Muscle of leg (tissue), 11 donors: ENCODE results near the gene PTP4A2. TPM values are rescaled to one million over a fixed set of nuclear protein-coding genes. Genes with fewer than 3 reads are reported as not detected.
A peak's percentile ranks its signal among the peaks of the same experiment; 100 is the strongest.
"Not testable (repeated sequence)": the region's sequence is repeated elsewhere in the genome, so short reads cannot be mapped to it uniquely, and the experiment has no call there.

Experiments used
- DNase-seq: peaks from one replicate; pipeline ENCODE4 v3.0.0; 2013
- H3K27ac ChIP-seq: one replicate; pipeline ENCODE4 v1.5.1; 2013; ENCODE audit warnings: mild to moderate bottlenecking, low read length, control low read depth
- H3K27me3 ChIP-seq: one replicate; pipeline ENCODE4 v1.6.1; 2013; ENCODE audit warnings: low read length; ENCODE audit not compliant: control insufficient read depth, insufficient read depth
- H3K36me3 ChIP-seq: one replicate; pipeline ENCODE4 v1.6.1; 2013; ENCODE audit warnings: low read length; ENCODE audit not compliant: control insufficient read depth, insufficient read depth
- H3K4me1 ChIP-seq: one replicate; pipeline ENCODE4 v1.6.1; 2013; ENCODE audit warnings: low read length; ENCODE audit not compliant: control insufficient read depth, insufficient read depth
- H3K4me3 ChIP-seq: one replicate; pipeline ENCODE4 v1.5.1; 2013; ENCODE audit warnings: low read length, control low read depth
- H3K9me3 ChIP-seq: replicated peaks from 2 replicates; pipeline ENCODE4 v1.6.1; 2013; ENCODE audit warnings: low read depth, low read length; ENCODE audit not compliant: control insufficient read depth
- whole genome bisulfite sequencing: methylation state at CpG from one replicate; pipeline ENCODE4 v1.1.5; 2013; ENCODE audit warnings: missing lambda C conversion rate; ENCODE audit not compliant: insufficient coverage; 5-methylcytosine and 5-hydroxymethylcytosine counted together
- polyA plus RNA-seq, 8 donors: library from polyadenylated mRNA; unstranded; fragments of 120-200 nt; gene quantifications; one replicate each; pipeline versions ENCODE4 v1.2.1 to v1.2.3, GENCODE V29; 2013; ENCODE audit warnings: inconsistent platforms in 1 of 8, low replicate concordance in 1 of 8; ENCODE audit not compliant: insufficient read length in 8 of 8, insufficient read depth in 1 of 8
- total RNA-seq: library from RNA; stranded (reverse); fragments of 120-200 nt; gene quantifications from one replicate; pipeline ENCODE4 v1.2.4, GENCODE V29; 2013

Gene PTP4A2
- total and polyA plus RNA-seq, 9 donors, result 147 to 260 (median 203) TPM

DNA sequence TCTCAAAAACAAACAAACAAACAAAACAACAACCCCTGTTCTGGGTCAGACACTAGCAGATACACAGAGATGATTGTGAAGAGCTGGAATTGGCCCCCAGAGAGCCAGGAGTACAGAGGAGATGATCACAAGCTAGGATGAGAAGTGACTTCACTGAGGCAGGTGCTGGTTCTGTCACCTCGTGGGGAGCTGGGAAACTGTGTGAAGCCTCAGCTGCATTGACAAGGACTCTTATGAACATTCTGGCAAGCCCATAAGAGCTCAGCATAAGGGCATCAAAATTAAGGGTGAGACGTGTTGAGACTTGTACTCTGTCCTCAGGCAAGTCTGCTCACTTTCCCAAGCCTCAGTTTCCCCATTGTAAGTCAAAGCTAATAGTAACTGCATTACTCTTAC lies 14.7 kb upstream of the PTP4A2 start:
- Histone ChIP-seq H3K27ac (no peak overlapping the region), H3K9me3 (no peaks in the 10 kb centered on the region), H3K4me3 (no peak overlapping the region), H3K36me3 (no peaks in the 10 kb centered on the region), H3K27me3 (no peaks in the 10 kb centered on the region), H3K4me1 (peaks cover 23% of the 10 kb centered on the region)
- WGBS, result 39% methylated on average over 2 of the region's 2 CpGs
- DNase-seq, result no peak

DNA sequence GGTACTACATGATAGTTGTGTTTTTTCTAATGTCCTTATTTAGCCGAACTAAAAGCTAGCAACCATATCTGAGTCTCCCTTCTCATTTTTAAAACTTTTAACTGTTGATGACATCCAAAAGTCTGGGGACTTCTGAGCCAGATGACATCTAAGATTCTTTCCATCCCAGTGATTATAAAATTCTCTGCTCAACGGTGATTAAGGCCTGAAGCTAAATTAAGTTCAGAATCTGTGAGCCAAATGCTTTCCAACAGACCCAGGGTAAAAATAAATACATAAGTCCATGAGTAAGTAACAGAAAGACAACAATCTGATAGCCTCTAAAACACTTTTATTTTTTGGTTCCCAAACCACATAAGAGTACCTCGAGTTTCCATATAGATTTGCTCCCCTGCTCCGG lies 13.1 kb upstream of the PTP4A2 start:
- H3K27me3 ChIP-seq, result no peaks in the 10 kb centered on the region
- H3K4me3 ChIP-seq, result no peak overlapping the region
- no peaks in the 10 kb centered on the region for H3K9me3 ChIP-seq
- H3K36me3 ChIP-seq, result no peaks in the 10 kb centered on the region
- peaks cover 20% of the 10 kb centered on the region for H3K4me1 ChIP-seq
- WGBS, result no CpG with 5 or more reads among the region's 4 CpGs
- H3K27ac ChIP-seq, result no peak overlapping the region
- DNase-seq, result no peak

DNA sequence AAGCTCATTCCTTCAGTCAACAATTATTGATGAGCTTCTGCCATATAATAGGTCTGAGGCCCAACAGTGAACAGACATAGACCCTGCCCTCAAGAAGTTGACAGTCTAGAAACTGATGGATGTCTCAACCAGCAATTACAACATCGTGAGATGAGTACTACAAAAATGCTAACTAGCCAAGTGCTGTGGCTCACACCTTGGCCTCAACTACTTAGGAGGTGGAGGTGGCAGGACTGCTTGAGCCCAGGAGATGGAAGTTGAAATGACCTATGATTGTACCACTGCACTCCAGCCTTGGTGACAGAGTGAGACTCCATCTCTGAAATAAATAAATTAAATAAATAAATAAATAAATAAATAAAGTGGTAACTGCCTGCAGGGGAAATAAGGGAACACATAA lies 11.7 kb upstream of the PTP4A2 start:
- no peak overlapping the region for H3K27ac ChIP-seq
- no peak overlapping the region for H3K4me3 ChIP-seq
- no peaks in the 10 kb centered on the region for H3K9me3 ChIP-seq
- no CpG with 5 or more reads among the region's 1 CpG for WGBS
- DNase-seq, result no peak
- no peaks in the 10 kb centered on the region for H3K27me3 ChIP-seq
- H3K4me1 ChIP-seq, result peaks cover 10% of the 10 kb centered on the region
- no peaks in the 10 kb centered on the region for H3K36me3 ChIP-seq

DNA sequence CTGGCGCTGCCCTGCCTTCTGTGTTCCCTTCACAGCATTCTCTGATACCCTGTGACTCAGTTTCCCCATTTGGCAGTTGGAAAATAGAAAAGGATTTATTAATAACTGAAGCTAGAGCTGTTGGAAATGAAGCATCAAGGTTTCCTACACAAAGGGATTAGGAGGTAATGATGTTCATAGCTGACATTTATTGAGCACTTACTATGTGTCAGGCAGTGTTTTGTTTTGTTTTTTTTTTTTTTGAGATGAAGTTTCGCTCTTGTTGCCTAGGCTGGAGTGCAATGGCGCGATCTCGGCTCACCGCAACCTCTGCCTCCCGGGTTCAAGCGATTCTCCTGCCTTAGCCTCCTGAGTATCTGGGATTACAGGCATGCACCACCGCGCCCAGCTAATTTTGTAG lies 7.5 kb upstream of the PTP4A2 start:
- WGBS, result 100% methylated on average over 2 of the region's 10 CpGs
- not testable (repeated sequence) for H3K27ac ChIP-seq, DNase-seq, H3K36me3 ChIP-seq, H3K27me3 ChIP-seq, H3K4me3 ChIP-seq, H3K9me3 ChIP-seq
- H3K4me1 ChIP-seq, result peaks cover 22% of the 10 kb centered on the region

DNA sequence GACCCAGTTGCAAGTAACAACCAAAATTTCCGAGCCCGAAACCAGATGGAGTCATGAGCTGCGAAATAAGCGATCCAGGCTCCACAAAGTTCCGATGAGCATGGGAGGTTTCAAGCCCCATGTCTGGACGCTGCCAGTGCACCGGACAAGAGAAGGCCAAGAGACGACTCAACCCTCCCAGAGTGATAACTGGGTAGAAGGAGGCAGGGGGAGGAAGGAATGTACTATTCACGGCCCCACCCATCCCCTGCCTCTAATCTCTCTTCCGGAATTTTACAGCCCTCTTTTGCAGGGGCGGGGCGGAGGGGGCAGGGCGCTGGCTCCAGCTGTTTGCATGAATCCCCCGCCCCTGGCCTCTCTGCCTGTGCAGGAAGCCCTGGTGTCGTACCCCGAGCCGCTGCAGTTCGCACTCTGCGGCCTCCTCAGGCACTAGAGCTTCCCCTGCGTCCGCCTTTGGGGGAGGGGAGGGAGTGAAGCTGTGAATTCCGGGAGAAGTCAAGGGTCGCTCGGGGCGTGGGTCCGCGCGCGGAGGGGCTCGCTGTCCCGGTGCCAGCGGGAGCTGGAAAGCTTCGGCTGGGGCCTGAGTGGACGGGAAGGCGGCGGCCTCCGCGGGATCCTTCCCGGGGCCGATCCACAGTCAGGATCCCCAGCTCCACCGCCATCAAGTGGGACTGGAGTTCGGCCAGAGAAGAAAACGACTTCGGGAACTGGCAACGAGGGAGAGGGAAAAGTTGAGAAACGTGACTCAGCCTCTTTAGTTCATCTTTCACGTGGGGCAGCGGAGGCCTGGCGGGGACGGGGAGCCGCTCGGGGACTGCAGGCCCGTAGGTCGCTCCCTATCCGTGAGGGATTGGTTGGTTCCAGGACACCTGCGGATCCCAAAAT lies 6.3 kb upstream of the PTP4A2 start:
- Histone ChIP-seq H3K36me3 (no peaks in the 10 kb centered on the region), H3K9me3 (no peaks in the 10 kb centered on the region), H3K27ac (peak overlapping the region; percentile 95), H3K4me3 (peak overlapping the region; percentile 44), H3K27me3 (no peaks in the 10 kb centered on the region), H3K4me1 (peaks cover 27% of the 10 kb centered on the region)
- 4% methylated on average over 47 of the region's 56 CpGs for WGBS
- peak; percentile 96 for DNase-seq

DNA sequence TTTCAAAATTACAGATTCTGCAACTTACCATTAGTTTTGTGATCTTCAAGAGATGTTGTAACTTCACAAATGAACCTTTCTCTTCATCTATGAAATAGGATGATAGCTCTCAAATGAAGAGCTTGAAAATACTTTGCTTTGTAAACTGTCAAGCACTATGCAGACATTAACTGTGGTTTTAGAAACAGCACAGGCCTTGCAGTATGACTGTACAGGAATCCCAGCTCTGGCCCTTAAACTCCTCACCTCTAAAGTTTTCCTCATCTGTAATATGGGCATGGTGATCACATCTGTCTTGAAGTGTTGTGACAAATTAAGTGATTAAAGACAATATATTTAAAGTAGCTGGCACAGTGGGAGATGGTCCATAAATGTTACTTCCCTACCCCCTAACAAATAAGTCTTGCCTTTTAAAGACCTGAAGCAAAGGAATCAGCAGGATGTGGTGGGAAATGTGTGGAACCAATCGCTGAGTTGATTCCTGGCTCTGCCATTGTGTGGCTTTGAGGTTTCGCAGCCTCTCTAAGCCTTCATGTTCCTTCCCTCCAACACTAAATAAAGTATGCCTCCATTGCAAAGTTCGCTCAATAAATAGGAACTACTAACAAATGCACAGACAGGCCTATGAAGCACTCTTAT lies 5.5 kb upstream of the PTP4A2 start:
- Histone ChIP-seq H3K4me1 (peaks cover 33% of the 10 kb centered on the region), H3K4me3 (no peak overlapping the region), H3K36me3 (no peaks in the 10 kb centered on the region), H3K27ac (peak overlapping the region; percentile 95), H3K9me3 (no peaks in the 10 kb centered on the region), H3K27me3 (no peaks in the 10 kb centered on the region)
- 17% methylated on average over 1 of the region's 3 CpGs for WGBS
- no peak for DNase-seq

DNA sequence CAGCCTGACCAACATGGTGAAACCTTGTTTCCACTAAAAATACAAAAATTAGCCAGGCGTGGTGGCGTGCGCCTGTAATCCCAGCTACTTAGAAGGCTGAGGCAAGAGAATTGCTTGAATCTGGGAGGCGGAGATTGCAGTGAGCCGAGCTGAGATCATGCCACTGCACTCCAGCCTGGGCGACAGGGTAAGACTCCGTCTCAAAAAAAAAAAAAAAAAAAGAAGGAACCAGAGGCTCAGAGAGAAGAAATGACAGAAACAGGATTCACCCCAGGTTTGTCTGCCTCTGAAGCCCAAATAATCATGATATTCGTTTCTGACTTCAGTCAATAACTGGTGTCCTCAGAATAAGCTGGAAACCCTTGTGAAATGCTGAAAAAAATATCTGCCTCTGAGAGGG lies 3.9 kb upstream of the PTP4A2 start:
- Histone ChIP-seq H3K4me1 (peaks cover 36% of the 10 kb centered on the region), H3K27ac (peak overlapping the region; percentile 42)
- not testable (repeated sequence) for H3K36me3 ChIP-seq, H3K4me3 ChIP-seq, H3K27me3 ChIP-seq, DNase-seq, H3K9me3 ChIP-seq
- 56% methylated on average over 4 of the region's 8 CpGs for WGBS

DNA sequence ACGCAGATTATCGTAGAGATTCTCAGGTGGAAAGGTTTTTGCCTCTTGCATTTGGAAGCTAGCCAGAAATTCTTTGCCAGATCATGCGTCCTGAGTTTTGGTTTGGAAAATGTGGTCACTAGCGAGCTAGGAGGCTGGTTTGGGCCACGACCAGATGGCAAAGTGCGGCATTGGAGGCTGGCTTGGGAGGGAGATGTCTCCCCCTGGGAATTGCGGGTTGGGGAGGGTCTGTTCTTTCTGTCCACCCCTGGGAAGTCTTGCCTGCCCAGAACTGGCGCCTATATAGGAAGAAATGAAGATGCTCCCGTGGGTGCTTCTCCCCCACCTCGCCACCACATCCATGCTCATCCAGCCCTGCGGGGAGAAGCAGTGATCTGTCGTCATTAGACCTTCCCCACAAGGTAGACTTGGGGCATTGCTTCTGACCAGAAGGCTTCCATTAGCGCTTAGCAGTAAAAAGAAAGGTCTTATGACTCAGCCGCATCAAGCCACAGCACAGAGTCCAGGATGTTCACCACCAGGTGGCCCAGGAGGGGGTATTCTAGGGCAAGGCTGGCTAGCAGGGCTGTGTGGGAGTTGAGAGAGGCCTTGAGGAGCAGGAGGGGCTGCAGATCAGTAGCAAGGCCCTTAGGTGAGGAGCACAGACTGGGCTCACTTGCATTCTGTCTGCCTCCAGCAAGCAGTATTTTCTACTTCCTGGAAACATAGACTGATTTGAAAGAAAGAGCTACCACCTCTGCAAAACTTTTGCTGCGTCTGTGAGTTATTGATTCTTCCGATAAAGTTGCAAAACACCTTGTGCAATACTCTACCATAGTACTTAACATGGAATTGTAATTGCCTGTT lies 1.5 kb upstream of the PTP4A2 start:
- peak; percentile 51 for DNase-seq
- no peaks in the 10 kb centered on the region for H3K36me3 ChIP-seq
- no peak overlapping the region for H3K4me3 ChIP-seq
- no peaks in the 10 kb centered on the region for H3K9me3 ChIP-seq
- H3K27ac ChIP-seq, result peak overlapping the region; percentile 69
- peaks cover 39% of the 10 kb centered on the region for H3K4me1 ChIP-seq
- no peaks in the 10 kb centered on the region for H3K27me3 ChIP-seq
- 69% methylated on average over 8 of the region's 16 CpGs for WGBS

DNA sequence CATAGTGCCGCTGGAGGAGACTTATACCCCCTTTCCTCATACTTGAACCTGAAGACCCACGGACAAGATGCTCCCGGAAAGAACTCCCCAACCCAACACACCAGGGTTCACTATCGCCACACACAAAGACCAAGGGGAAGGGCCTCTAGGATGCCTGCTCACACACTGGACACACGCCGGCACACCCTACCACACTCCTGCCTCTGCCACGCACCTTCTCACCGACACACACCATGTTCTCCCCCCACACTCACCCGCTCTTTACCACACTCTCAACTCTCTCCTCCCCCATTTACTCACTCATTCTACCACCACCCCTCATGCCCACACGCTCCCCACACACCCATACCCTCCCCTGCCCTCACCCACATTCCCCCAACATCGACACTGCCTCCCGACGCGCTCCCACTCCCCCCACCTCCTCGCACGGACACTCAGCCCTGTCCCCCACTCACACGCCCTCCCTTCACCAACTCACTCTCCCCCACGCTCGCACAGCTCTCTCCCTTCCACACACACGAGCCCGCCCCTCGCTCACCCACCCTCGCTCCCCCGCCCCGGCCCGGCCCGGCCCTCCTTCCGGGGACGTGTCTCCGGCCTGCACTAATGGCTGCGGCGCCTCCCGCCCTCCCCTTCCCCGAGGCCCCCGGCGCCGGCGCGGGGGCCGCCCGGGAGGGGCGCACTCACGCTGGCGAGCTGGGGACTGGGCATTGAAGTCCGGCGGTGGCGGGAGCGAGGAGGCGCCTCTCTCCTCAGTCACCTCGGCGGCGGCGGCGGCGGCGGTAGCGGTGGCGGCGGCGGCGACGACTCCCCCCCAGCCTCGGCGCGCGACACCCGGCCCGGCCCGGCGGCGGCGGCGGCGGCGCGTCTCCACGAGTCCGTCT lies 626 bp downstream of the PTP4A2 start:
- under 1% methylated on average over 67 of the region's 78 CpGs for WGBS
- peaks cover 34% of the 10 kb centered on the region for H3K4me1 ChIP-seq
- peak; percentile 90 for DNase-seq

More for the DNA sequence above, 626 bp downstream of the PTP4A2 start:
- no peaks in the 10 kb centered on the region for H3K36me3 ChIP-seq
- H3K27me3 ChIP-seq, result no peaks in the 10 kb centered on the region
- peak overlapping the region; percentile 94 for H3K27ac ChIP-seq
- H3K4me3 ChIP-seq, result peak overlapping the region; percentile 86
- no peaks in the 10 kb centered on the region for H3K9me3 ChIP-seq
